HepG2 (cell line): Measurements from ENCODE around the gene GDF9. TPM values are rescaled to one million over a fixed set of nuclear protein-coding genes. Genes with fewer than 3 reads are reported as not detected.

Experiments used
- AGO1 ChIP-seq: fragments of 200-400 bp; formaldehyde crosslinking; IDR thresholded peaks from 2 replicates; pipeline ENCODE4 v1.6.1; 2017; ENCODE audit warnings: mild to moderate bottlenecking, low read depth, low read length, moderate library complexity; ENCODE audit not compliant: poor library complexity, severe bottlenecking
- DR1 ChIP-seq: sonication (generic); formaldehyde crosslinking; IDR thresholded peaks from 2 replicates; pipeline ENCODE4 v1.8.0; 2021; ENCODE audit warnings: mild to moderate bottlenecking, missing genetic modification reagents, inconsistent platforms
- HNRNPK ChIP-seq: fragments of 200-400 bp; formaldehyde crosslinking; IDR thresholded peaks from 2 replicates; pipeline ENCODE4 v1.6.1; 2018; ENCODE audit warnings: low read length, low read depth, moderate library complexity, mild to moderate bottlenecking; ENCODE audit not compliant: poor library complexity, severe bottlenecking
- KDM3A ChIP-seq: IDR thresholded peaks from 2 replicates; pipeline ENCODE4 v1.6.1; 2018; ENCODE audit warnings: low read depth, missing compliant biosample characterization
- KLF12 ChIP-seq: sonication (generic); formaldehyde crosslinking; IDR thresholded peaks from 2 replicates; pipeline ENCODE4 v1.4.0; 2020; ENCODE audit warnings: missing genetic modification reagents, borderline replicate concordance
- MAFF ChIP-seq: IDR thresholded peaks from 2 replicates; pipeline ENCODE4 v1.6.1; 2011; ENCODE audit warnings: low read depth, low read length, improper control_type of control experiment
- NKX3-1 ChIP-seq: sonication (generic); formaldehyde crosslinking; IDR thresholded peaks from 2 replicates; pipeline ENCODE4 v1.5.0; 2020; ENCODE audit warnings: missing genetic modification reagents
- PAF1 ChIP-seq: IDR thresholded peaks from 2 replicates; pipeline ENCODE4 v1.6.1; 2016; ENCODE audit warnings: missing genetic modification reagents, missing compliant biosample characterization
- SOX6 ChIP-seq, 2 experiments: fragments of 450-650 bp in 1 of 2; sonication (generic) in 1 of 2; formaldehyde crosslinking in 1 of 2; IDR thresholded peaks; 2 replicates each; pipeline versions ENCODE4 v1.4.0 to v1.6.1; 2017 to 2020; ENCODE audit warnings: antibody characterized with exemption in 1 of 2, mild to moderate bottlenecking in 1 of 2, missing genetic modification reagents in 1 of 2
- SP4 ChIP-seq: sonication (generic); formaldehyde crosslinking; IDR thresholded peaks from 2 replicates; pipeline ENCODE4 v1.8.1; 2023; ENCODE audit warnings: mild to moderate bottlenecking, missing genetic modification reagents
- TGIF2 ChIP-seq: IDR thresholded peaks from 2 replicates; pipeline ENCODE4 v1.6.1; 2016; ENCODE audit warnings: control low read depth, missing compliant biosample characterization
- TOPORS ChIP-seq: sonication (generic); formaldehyde crosslinking; IDR thresholded peaks from 2 replicates; pipeline ENCODE4 v1.8.0; 2023; ENCODE audit warnings: mild to moderate bottlenecking, missing genetic modification reagents
- ZBTB1 ChIP-seq: sonication (generic); formaldehyde crosslinking; IDR thresholded peaks from 2 replicates; pipeline ENCODE4 v1.4.0; 2020; ENCODE audit warnings: missing genetic modification reagents, borderline replicate concordance
- ZFP41 ChIP-seq: sonication (generic); formaldehyde crosslinking; IDR thresholded peaks from 2 replicates; pipeline ENCODE4 v1.4.0; 2020; ENCODE audit warnings: mild to moderate bottlenecking, missing genetic modification reagents, borderline replicate concordance
- ZNF354B ChIP-seq: sonication (generic); formaldehyde crosslinking; IDR thresholded peaks from 2 replicates; pipeline ENCODE4 v1.8.0; 2022; ENCODE audit warnings: mild to moderate bottlenecking, missing genetic modification reagents
- ZNF468 ChIP-seq: sonication (generic); formaldehyde crosslinking; IDR thresholded peaks from 2 replicates; pipeline ENCODE4 v1.8.0; 2022; ENCODE audit warnings: mild to moderate bottlenecking, moderate library complexity, missing genetic modification reagents
- ZNF577 ChIP-seq: sonication (generic); formaldehyde crosslinking; IDR thresholded peaks from 2 replicates; pipeline ENCODE4 v1.4.0; 2020; ENCODE audit warnings: mild to moderate bottlenecking, low read depth, missing genetic modification reagents, borderline replicate concordance
- ZNF782 ChIP-seq: sonication (generic); formaldehyde crosslinking; IDR thresholded peaks from 2 replicates; pipeline ENCODE4 v1.4.0; 2020; ENCODE audit warnings: missing genetic modification reagents, mild to moderate bottlenecking, borderline replicate concordance
- polyA plus RNA-seq, 8 experiments: library from polyadenylated mRNA; depleted of rRNA in 3 of 8; stranded (reverse) in 7 of 8; unstranded in 1 of 8; fragments of >200 nt; fragmentation: Illumina TruSeq in 4 of 8; extraction: Trizol in 4 of 8; gene quantifications; 2 replicates each; pipeline versions ENCODE4 v1.2.1 to v1.2.3, GENCODE V29; 2011 to 2016; ENCODE audit warnings: low read depth in 4 of 8, missing spikeins in 1 of 8, mixed read lengths in 1 of 8; ENCODE audit not compliant: insufficient read depth in 1 of 8
- total RNA-seq, 5 experiments: library from RNA; depleted of rRNA; stranded (reverse); fragments of >200 nt; fragmentation: Illumina TruSeq; extraction: Trizol; gene quantifications; 2 replicates each; pipeline ENCODE4 v1.2.3, GENCODE V29; 2016; ENCODE audit warnings: low read depth in 1 of 5
- TF ChIP-seq, protein P1 (sequence below): sonication (generic); formaldehyde crosslinking; IDR thresholded peaks from 2 replicates; pipeline ENCODE4 v1.5.0; 2020; ENCODE audit warnings: missing genetic modification reagents
- TF ChIP-seq, protein P2 (sequence below): sonication (generic); formaldehyde crosslinking; IDR thresholded peaks from 2 replicates; pipeline ENCODE4 v1.4.0; 2020; ENCODE audit warnings: missing genetic modification reagents
- TF ChIP-seq, protein P3 (sequence below): sonication (generic); formaldehyde crosslinking; IDR thresholded peaks from 2 replicates; pipeline ENCODE4 v1.8.0; 2022; ENCODE audit warnings: mild to moderate bottlenecking, missing genetic modification reagents, borderline replicate concordance
- TF ChIP-seq, protein P4 (sequence below): sonication (generic); formaldehyde crosslinking; IDR thresholded peaks from 2 replicates; pipeline ENCODE4 v1.5.0; 2020; ENCODE audit warnings: mild to moderate bottlenecking, missing genetic modification reagents, moderate library complexity
- TF ChIP-seq, protein P5 (sequence below): sonication (generic); formaldehyde crosslinking; conservative IDR thresholded peaks from 2 replicates; pipeline ENCODE4 v1.4.0; 2020; ENCODE audit warnings: missing genetic modification reagents
- TF ChIP-seq, protein P6 (sequence below): sonication (generic); formaldehyde crosslinking; IDR thresholded peaks from 2 replicates; pipeline ENCODE4 v1.8.1; 2023; ENCODE audit warnings: mild to moderate bottlenecking, missing genetic modification reagents, borderline replicate concordance

Gene GDF9
- total and polyA plus RNA-seq, 2 of the 13 experiments (the other 11 are each of a cell fraction or from before 2014, with no cell fraction given), result 0.33 to 0.38 TPM

DNA sequence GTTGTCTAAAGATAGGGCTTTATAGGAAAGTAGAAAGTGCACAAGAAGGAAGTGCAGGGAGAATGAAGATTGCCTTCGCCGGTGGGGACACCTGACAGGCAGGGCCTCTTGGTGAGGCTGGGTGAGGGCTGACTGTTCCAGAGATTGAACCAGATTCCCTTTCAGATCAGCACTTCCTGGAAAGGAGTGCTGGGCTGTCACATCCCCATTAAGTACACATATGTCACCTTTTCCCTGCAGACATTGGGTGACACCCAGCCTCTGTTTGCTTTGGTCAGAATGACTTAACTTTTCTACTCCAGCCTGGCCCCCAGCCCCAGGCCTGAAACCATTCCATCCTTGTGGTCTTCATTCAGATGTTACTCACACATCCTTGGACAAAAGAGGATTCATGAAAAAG is 28.4 kb downstream of the GDF9 start (continued):
- TF ChIP-seq, protein P1, sequence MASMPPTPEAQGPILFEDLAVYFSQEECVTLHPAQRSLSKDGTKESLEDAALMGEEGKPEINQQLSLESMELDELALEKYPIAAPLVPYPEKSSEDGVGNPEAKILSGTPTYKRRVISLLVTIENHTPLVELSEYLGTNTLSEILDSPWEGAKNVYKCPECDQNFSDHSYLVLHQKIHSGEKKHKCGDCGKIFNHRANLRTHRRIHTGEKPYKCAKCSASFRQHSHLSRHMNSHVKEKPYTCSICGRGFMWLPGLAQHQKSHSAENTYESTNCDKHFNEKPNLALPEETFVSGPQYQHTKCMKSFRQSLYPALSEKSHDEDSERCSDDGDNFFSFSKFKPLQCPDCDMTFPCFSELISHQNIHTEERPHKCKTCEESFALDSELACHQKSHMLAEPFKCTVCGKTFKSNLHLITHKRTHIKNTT (CRISPR knock-in tag), result no peak
- TF ChIP-seq ZNF468 (CRISPR knock-in tag), result no peak
- TF ChIP-seq MAFF, result 0 out of 2 replicates have a peak, but pooled peaks have one; percentile 13
- TF ChIP-seq, protein P2, sequence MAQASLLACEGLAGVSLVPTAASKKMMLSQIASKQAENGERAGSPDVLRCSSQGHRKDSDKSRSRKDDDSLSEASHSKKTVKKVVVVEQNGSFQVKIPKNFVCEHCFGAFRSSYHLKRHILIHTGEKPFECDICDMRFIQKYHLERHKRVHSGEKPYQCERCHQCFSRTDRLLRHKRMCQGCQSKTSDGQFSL (CRISPR knock-in tag), result no peak
- no peak for TF ChIP-seq ZFP41 (CRISPR knock-in tag)
- no peak for TF ChIP-seq ZNF782 (CRISPR knock-in tag)
- TF ChIP-seq, protein P3, sequence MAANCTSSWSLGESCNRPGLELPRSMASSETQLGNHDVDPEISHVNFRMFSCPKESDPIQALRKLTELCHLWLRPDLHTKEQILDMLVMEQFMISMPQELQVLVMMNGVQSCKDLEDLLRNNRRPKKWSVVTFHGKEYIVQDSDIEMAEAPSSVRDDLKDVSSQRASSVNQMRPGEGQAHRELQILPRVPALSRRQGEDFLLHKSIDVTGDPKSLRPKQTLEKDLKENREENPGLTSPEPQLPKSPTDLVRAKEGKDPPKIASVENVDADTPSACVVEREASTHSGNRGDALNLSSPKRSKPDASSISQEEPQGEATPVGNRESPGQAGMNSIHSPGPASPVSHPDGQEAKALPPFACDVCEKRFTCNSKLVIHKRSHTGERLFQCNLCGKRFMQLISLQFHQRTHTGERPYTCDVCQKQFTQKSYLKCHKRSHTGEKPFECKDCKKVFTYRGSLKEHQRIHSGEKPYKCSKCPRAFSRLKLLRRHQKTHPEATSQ, result no peak
- TF ChIP-seq DR1, result no peak
- no peak; the same call in 1 of the 2 replicates for TF ChIP-seq PAF1
- TF ChIP-seq KLF12 (CRISPR knock-in tag), result no peak
- TF ChIP-seq TOPORS (CRISPR knock-in tag), result no peak
- TF ChIP-seq ZNF354B (CRISPR knock-in tag), result no peak
- TF ChIP-seq, protein P4, sequence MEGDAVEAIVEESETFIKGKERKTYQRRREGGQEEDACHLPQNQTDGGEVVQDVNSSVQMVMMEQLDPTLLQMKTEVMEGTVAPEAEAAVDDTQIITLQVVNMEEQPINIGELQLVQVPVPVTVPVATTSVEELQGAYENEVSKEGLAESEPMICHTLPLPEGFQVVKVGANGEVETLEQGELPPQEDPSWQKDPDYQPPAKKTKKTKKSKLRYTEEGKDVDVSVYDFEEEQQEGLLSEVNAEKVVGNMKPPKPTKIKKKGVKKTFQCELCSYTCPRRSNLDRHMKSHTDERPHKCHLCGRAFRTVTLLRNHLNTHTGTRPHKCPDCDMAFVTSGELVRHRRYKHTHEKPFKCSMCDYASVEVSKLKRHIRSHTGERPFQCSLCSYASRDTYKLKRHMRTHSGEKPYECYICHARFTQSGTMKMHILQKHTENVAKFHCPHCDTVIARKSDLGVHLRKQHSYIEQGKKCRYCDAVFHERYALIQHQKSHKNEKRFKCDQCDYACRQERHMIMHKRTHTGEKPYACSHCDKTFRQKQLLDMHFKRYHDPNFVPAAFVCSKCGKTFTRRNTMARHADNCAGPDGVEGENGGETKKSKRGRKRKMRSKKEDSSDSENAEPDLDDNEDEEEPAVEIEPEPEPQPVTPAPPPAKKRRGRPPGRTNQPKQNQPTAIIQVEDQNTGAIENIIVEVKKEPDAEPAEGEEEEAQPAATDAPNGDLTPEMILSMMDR, result no peak
- TF ChIP-seq HNRNPK, result no peak
- no peak for TF ChIP-seq SP4 (CRISPR knock-in tag)
- TF ChIP-seq ZNF577 (CRISPR knock-in tag), result no peak
- TF ChIP-seq ZBTB1, result no peak
- TF ChIP-seq, protein P5, sequence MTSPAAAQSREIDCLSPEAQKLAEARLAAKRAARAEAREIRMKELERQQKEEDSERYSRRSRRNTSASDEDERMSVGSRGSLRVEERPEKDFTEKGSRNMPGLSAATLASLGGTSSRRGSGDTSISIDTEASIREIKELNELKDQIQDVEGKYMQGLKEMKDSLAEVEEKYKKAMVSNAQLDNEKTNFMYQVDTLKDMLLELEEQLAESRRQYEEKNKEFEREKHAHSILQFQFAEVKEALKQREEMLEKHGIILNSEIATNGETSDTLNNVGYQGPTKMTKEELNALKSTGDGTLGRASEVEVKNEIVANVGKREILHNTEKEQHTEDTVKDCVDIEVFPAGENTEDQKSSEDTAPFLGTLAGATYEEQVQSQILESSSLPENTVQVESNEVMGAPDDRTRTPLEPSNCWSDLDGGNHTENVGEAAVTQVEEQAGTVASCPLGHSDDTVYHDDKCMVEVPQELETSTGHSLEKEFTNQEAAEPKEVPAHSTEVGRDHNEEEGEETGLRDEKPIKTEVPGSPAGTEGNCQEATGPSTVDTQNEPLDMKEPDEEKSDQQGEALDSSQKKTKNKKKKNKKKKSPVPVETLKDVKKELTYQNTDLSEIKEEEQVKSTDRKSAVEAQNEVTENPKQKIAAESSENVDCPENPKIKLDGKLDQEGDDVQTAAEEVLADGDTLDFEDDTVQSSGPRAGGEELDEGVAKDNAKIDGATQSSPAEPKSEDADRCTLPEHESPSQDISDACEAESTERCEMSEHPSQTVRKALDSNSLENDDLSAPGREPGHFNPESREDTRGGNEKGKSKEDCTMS (CRISPR knock-in tag), result no peak
- TF ChIP-seq TGIF2 (CRISPR knock-in tag), result peak; percentile 65; the same call in 1 of the 2 replicates
- TF ChIP-seq SOX6 (IDR thresholded peaks at IDR 0.05), result no peak
- TF ChIP-seq SOX6 (CRISPR knock-in tag; IDR thresholded peaks at IDR 0.05), result peak; percentile 28; the same call in 1 of the 2 replicates
- peak; percentile 26; the same call in 1 of the 2 replicates for TF ChIP-seq NKX3-1 (CRISPR knock-in tag)
- TF ChIP-seq KDM3A (CRISPR knock-in tag), result 0 out of 2 replicates have a peak, but pooled peaks have one; percentile 66
- TF ChIP-seq, protein P6, sequence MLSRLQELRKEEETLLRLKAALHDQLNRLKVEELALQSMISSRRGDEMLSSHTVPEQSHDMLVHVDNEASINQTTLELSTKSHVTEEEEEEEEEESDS, result no peak
- no peak for TF ChIP-seq AGO1
